Measurements from ENCODE around the gene ZMYM4.

The ZMYM4 gene

DNA sequence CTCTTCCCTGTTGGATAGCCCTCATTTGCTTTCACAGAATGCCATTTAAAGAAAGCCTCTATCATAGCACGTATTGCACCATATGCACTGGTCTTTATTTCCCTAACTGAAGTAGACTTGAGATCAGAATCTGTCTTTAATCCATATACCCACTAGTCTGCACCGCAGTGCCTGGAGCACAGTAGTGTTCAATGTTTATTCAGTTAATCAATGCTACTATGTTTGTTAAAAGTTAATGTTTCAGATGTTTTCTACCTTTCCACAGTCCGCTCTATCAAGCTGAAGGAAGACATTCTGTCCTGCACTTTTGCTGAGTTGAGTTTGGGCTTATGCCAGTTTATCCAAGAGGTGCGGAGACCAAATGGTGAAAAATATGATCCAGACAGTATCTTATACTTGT is 139.2 kb downstream of the ZMYM4 start:
- TF ChIP-seq FOXP2 (optimal IDR thresholded peaks at IDR 0.05; ENCODE audit: borderline replicate concordance, extremely low read depth, extremely low read length, insufficient read depth): no peak
- no peak for TF ChIP-seq TAF1 (IDR thresholded peaks at IDR 0.05; ENCODE audit: borderline replicate concordance, insufficient read depth, low read length)
- no peak for TF ChIP-seq REST (IDR thresholded peaks at IDR 0.05; ENCODE audit: insufficient read depth in 1 of 2, low read depth in 2 of 2, low read length in 2 of 2)
- TF ChIP-seq POLR2AphosphoS5 (IDR thresholded peaks at IDR 0.05; ENCODE audit: low read depth, low read length): no peak
- TF ChIP-seq SIN3A (IDR thresholded peaks at IDR 0.05; ENCODE audit: borderline replicate concordance, insufficient read depth, low read length): no peak

DNA sequence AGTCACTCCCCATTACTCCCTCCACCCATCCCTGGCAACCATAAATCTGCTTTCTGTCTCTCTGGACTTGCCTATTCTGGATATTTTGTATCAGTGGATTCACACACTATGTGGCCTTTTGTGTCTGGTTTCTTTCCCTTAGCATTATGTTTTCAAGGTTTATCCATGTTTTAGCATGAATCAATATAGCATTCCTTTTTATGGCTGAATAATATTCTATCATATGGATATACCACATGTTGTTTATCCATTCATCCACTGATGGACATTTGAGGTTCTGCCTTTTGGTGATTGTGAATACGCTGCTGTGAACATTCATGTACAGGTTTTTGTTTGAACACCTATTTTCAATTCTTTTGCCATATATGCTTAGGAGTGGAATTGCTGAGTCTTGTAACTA is 140.4 kb downstream of the ZMYM4 start:
- TF ChIP-seq TAF1 (IDR thresholded peaks at IDR 0.05; ENCODE audit: borderline replicate concordance, insufficient read depth, low read length) (no peak), SIN3A (IDR thresholded peaks at IDR 0.05; ENCODE audit: borderline replicate concordance, insufficient read depth, low read length) (no peak), POLR2AphosphoS5 (IDR thresholded peaks at IDR 0.05; ENCODE audit: low read depth, low read length) (no peak), FOXP2 (optimal IDR thresholded peaks at IDR 0.05; ENCODE audit: borderline replicate concordance, extremely low read depth, extremely low read length, insufficient read depth) (no peak), REST (IDR thresholded peaks at IDR 0.05; ENCODE audit: insufficient read depth in 1 of 2, low read depth in 2 of 2, low read length in 2 of 2) (no peak)

DNA sequence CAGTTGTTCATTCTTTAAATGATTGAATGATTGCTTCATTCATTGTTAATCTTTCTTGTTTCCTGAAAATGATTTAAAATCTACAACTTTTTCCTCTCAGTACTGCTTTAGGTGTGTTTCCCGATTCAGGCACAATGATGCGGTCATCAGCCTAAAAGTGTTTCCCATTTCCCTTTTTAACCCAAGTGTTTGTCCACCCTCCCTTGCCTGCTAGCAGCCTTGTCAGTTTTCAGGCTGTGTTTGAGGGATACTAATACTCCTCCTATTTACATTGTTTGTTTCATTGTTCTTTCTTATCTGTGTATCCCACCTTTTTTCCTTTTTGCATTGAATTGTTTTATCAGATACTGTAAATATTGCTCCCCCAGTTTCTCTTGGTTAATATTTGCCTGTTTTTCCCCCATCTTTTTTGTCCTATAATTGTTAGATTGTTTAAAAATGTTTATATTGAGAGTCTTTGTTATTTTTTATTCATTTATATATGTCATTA is 157.6 kb downstream of the ZMYM4 start:
- no peak for TF ChIP-seq TAF1 (IDR thresholded peaks at IDR 0.05; ENCODE audit: borderline replicate concordance, insufficient read depth, low read length)

GRCh38 chr1:35428360-35428759 is 159.9 kb downstream of the ZMYM4 start:
- no peak for TF ChIP-seq POLR2AphosphoS5 (IDR thresholded peaks at IDR 0.05; ENCODE audit: low read depth, low read length)
- TF ChIP-seq FOXP2 (optimal IDR thresholded peaks at IDR 0.05; ENCODE audit: borderline replicate concordance, extremely low read depth, extremely low read length, insufficient read depth): no peak
- TF ChIP-seq REST (IDR thresholded peaks at IDR 0.05; ENCODE audit: insufficient read depth in 1 of 2, low read depth in 2 of 2, low read length in 2 of 2): no peak
- TF ChIP-seq SIN3A (IDR thresholded peaks at IDR 0.05; ENCODE audit: borderline replicate concordance, insufficient read depth, low read length): no peak

- TF ChIP-seq TAF1 (IDR thresholded peaks at IDR 0.05; ENCODE audit: borderline replicate concordance, insufficient read depth, low read length) (no peak), SIN3A (IDR thresholded peaks at IDR 0.05; ENCODE audit: borderline replicate concordance, insufficient read depth, low read length) (no peak), POLR2AphosphoS5 (IDR thresholded peaks at IDR 0.05; ENCODE audit: low read depth, low read length) (no peak), REST (IDR thresholded peaks at IDR 0.05; ENCODE audit: insufficient read depth in 1 of 2, low read depth in 2 of 2, low read length in 2 of 2) (no peak), FOXP2 (optimal IDR thresholded peaks at IDR 0.05; ENCODE audit: borderline replicate concordance, extremely low read depth, extremely low read length, insufficient read depth) (no peak)
Measured at GRCh38 chr1:35430762-35431161, 162.3 kb downstream of the ZMYM4 start.
